Endodermal cell (in vitro differentiated cells): ENCODE results near the gene DLGAP1. TPM values are rescaled to one million over a fixed set of nuclear protein-coding genes. Genes with fewer than 3 reads are reported as not detected.

ENCODE experiments used
- DNase-seq: peaks from one replicate; pipeline ENCODE4 v3.0.0-alpha.2; 2017
- H3K27ac ChIP-seq: 2 replicates; pipeline ENCODE4 v1.5.1; 2013; ENCODE audit warnings: mild to moderate bottlenecking, low read depth, low read length, moderate library complexity
- H3K27me3 ChIP-seq: 2 replicates; pipeline ENCODE4 v1.6.1; 2013; ENCODE audit warnings: mild to moderate bottlenecking, low read length, moderate library complexity; ENCODE audit not compliant: insufficient read depth, control insufficient read depth, poor library complexity, severe bottlenecking
- H3K36me3 ChIP-seq: 2 replicates; pipeline ENCODE4 v1.7.0; 2013; ENCODE audit warnings: mild to moderate bottlenecking, low read length, moderate library complexity; ENCODE audit not compliant: control insufficient read depth, insufficient read depth
- H3K4me1 ChIP-seq: one replicate; pipeline ENCODE4 v1.7.0; 2013; ENCODE audit warnings: low read length; ENCODE audit not compliant: control insufficient read depth, insufficient read depth
- H3K4me3 ChIP-seq: 2 replicates; pipeline ENCODE4 v1.5.1; 2013; ENCODE audit warnings: mild to moderate bottlenecking, low read length, moderate library complexity
- H3K9ac ChIP-seq: 2 replicates; pipeline ENCODE4 v1.6.1; 2013; ENCODE audit warnings: mild to moderate bottlenecking, low read length, moderate library complexity; ENCODE audit not compliant: poor library complexity, severe bottlenecking; ENCODE audit errors: extremely low read depth
- H3K9me3 ChIP-seq: 2 replicates; pipeline ENCODE4 v1.6.1; 2013; ENCODE audit warnings: mild to moderate bottlenecking, low read length, moderate library complexity; ENCODE audit not compliant: control insufficient read depth
- H3K27ac Mint-ChIP-seq: 2 replicates; pipeline ENCODE4 v1.8.0; 2020; ENCODE audit warnings: mixed read lengths
- H3K27me3 Mint-ChIP-seq: 2 replicates; pipeline ENCODE4 v1.8.0; 2021; ENCODE audit warnings: mild to moderate bottlenecking, mixed read lengths; ENCODE audit not compliant: insufficient read depth
- H3K36me3 Mint-ChIP-seq: 2 replicates; pipeline ENCODE4 v1.8.0; 2020; ENCODE audit warnings: low read depth, mixed read lengths
- H3K4me1 Mint-ChIP-seq: 2 replicates; pipeline ENCODE4 v1.8.0; 2020; ENCODE audit warnings: mixed read lengths
- H3K4me3 Mint-ChIP-seq: 2 replicates; pipeline ENCODE4 v1.8.0; 2020; ENCODE audit warnings: mild to moderate bottlenecking, moderate library complexity, mixed read lengths
- H3K9me3 Mint-ChIP-seq: 2 replicates; pipeline ENCODE4 v1.8.0; 2020; ENCODE audit warnings: mild to moderate bottlenecking, mixed read lengths
- WGBS, 2 experiments: methylation state at CpG; one replicate each; pipeline versions ENCODE4 v1.1.5 to v1.1.7; 2013; ENCODE audit warnings: missing lambda C conversion rate in 2 of 2, mixed read lengths in 1 of 2; ENCODE audit not compliant: insufficient coverage in 1 of 2, insufficient read length in 1 of 2; 5-methylcytosine and 5-hydroxymethylcytosine counted together
- total RNA-seq, 2 donors: library from RNA; stranded (reverse); fragmentation: NEBNext Ultra II Directional in 1 of 2; extraction: Animal tissue kit (Norgen Biotek cat#: 25700) in 1 of 2; gene quantifications; 2 replicates in 1 of 2; 3 replicates in 1 of 2; pipeline ENCODE4 v1.2.1, GENCODE V29; 2021
- TF ChIP-seq, protein P1 (sequence below): fragments of 200-600 bp; sonication (generic); conservative IDR thresholded peaks from 2 replicates; pipeline ENCODE4 v1.5.0; 2021; ENCODE audit warnings: antibody characterized with exemption, mild to moderate bottlenecking

The DLGAP1 gene
- total RNA-seq, 2 donors from 2014 or later: 11.5 to 21.5 TPM

GRCh38 chr18:3950668-3951404 lies 504.3 kb downstream of the DLGAP1 start:
- H3K4me3 ChIP-seq: no peak overlapping the region
- no peak overlapping the region for H3K9ac ChIP-seq
- Mint-ChIP-seq H3K36me3 (no peaks in the 10 kb centered on the region), H3K27me3 (no peaks in the 10 kb centered on the region), H3K27ac (no peak overlapping the region), H3K4me1 (peaks cover 32% of the 10 kb centered on the region), H3K4me3 (no peak overlapping the region), H3K9me3 (peaks cover 3% of the 10 kb centered on the region)
- WGBS, 2 experiments: 83 to 93% methylated on average over 3 of the region's 3 CpGs
- TF ChIP-seq, protein P1, sequence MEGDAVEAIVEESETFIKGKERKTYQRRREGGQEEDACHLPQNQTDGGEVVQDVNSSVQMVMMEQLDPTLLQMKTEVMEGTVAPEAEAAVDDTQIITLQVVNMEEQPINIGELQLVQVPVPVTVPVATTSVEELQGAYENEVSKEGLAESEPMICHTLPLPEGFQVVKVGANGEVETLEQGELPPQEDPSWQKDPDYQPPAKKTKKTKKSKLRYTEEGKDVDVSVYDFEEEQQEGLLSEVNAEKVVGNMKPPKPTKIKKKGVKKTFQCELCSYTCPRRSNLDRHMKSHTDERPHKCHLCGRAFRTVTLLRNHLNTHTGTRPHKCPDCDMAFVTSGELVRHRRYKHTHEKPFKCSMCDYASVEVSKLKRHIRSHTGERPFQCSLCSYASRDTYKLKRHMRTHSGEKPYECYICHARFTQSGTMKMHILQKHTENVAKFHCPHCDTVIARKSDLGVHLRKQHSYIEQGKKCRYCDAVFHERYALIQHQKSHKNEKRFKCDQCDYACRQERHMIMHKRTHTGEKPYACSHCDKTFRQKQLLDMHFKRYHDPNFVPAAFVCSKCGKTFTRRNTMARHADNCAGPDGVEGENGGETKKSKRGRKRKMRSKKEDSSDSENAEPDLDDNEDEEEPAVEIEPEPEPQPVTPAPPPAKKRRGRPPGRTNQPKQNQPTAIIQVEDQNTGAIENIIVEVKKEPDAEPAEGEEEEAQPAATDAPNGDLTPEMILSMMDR: no peak
- no peaks in the 10 kb centered on the region for H3K27me3 ChIP-seq
- no peak for DNase-seq
- no peak overlapping the region for H3K27ac ChIP-seq
- peaks cover 5% of the 10 kb centered on the region for H3K4me1 ChIP-seq
- peaks cover 3% of the 10 kb centered on the region for H3K9me3 ChIP-seq
- peaks cover 4% of the 10 kb centered on the region for H3K36me3 ChIP-seq

GRCh38 chr18:3948958-3949357 lies 506.1 kb downstream of the DLGAP1 start:
- Mint-ChIP-seq H3K4me3 (no peak overlapping the region), H3K4me1 (peaks cover 26% of the 10 kb centered on the region), H3K36me3 (no peaks in the 10 kb centered on the region), H3K27ac (no peak overlapping the region), H3K9me3 (no peaks in the 10 kb centered on the region), H3K27me3 (no peaks in the 10 kb centered on the region)
- no peak overlapping the region for H3K27ac ChIP-seq
- TF ChIP-seq, protein P1: no peak
- no peak overlapping the region for H3K9ac ChIP-seq
- H3K4me3 ChIP-seq: no peak overlapping the region
- H3K27me3 ChIP-seq: no peaks in the 10 kb centered on the region
- H3K36me3 ChIP-seq: peaks cover 4% of the 10 kb centered on the region
- H3K9me3 ChIP-seq: no peaks in the 10 kb centered on the region
- H3K4me1 ChIP-seq: peaks cover 5% of the 10 kb centered on the region
- DNase-seq: no peak

DNA sequence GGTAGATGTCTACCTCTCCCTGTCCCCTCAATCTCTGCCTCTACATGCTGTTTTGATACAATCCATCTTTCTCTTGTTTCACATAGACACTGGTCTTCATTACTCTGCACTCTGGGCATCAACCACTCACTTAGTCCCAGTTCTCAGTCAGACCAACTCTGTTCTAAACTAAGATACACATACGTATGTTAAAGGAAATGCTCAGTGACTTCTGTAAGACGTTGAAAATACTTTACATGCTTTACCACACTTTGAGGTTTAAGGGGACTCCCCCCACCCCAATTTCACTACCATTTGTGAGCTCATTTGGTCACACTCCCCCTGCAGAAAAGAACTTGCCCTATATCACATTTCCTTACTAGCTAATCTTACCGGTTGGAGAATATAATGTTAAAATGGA lies 507.7 kb downstream of the DLGAP1 start:
- DNase-seq: no peak
- Mint-ChIP-seq H3K27ac (no peak overlapping the region), H3K27me3 (no peaks in the 10 kb centered on the region), H3K4me1 (peaks cover 24% of the 10 kb centered on the region), H3K36me3 (no peaks in the 10 kb centered on the region), H3K9me3 (no peaks in the 10 kb centered on the region), H3K4me3 (no peak overlapping the region)
- peaks cover 4% of the 10 kb centered on the region for H3K4me1 ChIP-seq
- 91 to 98% methylated on average over 2 of the region's 3 CpGs for WGBS, 2 experiments
- no peak overlapping the region for H3K9ac ChIP-seq
- TF ChIP-seq, protein P1: no peak
- no peaks in the 10 kb centered on the region for H3K27me3 ChIP-seq
- no peak overlapping the region for H3K4me3 ChIP-seq
- H3K36me3 ChIP-seq: peaks cover 4% of the 10 kb centered on the region
- no peak overlapping the region for H3K27ac ChIP-seq
- no peaks in the 10 kb centered on the region for H3K9me3 ChIP-seq
